K562 (cell line): ENCODE measurements around the gene PREX1. TPM values are rescaled to one million over a fixed set of nuclear protein-coding genes. Genes with fewer than 3 reads are reported as not detected.

Source experiments
- C11orf30 ChIP-seq: fragments of 450-650 bp; IDR thresholded peaks from 2 replicates; pipeline ENCODE4 v1.6.1; 2016; ENCODE audit warnings: low read depth, mild to moderate bottlenecking
- CBX8 ChIP-seq: fragments of 200-600 bp; sonication (generic); IDR thresholded peaks from 2 replicates; pipeline ENCODE4 v1.6.1; 2012; ENCODE audit warnings: borderline replicate concordance, mixed run types, low read depth, mild to moderate bottlenecking, moderate library complexity, mixed read lengths, low read length, control low read depth, inconsistent platforms; ENCODE audit not compliant: poor library complexity, severe bottlenecking; ENCODE audit errors: extremely low read depth
- CHD1 ChIP-seq: fragments of 200-600 bp; sonication (generic); IDR thresholded peaks from one replicate; pipeline ENCODE4 v1.6.1; 2012; ENCODE audit warnings: mild to moderate bottlenecking, moderate library complexity, low read length, inconsistent platforms
- CREB1 ChIP-seq, 2 experiments: sonication (generic) in 1 of 2; formaldehyde crosslinking in 1 of 2; IDR thresholded peaks; 2 replicates each; pipeline versions ENCODE4 v1.6.1 to v1.8.0; 2012 to 2022; ENCODE audit warnings: inconsistent platforms in 1 of 2, mild to moderate bottlenecking in 1 of 2, missing genetic modification reagents in 1 of 2, moderate library complexity in 1 of 2
- CREBBP ChIP-seq: IDR thresholded peaks from one replicate; pipeline ENCODE4 v1.6.1; 2012; ENCODE audit warnings: low read depth, mild to moderate bottlenecking, control low read depth, inconsistent platforms, low read length
- CXXC5 ChIP-seq: fragments of 250-450 bp; sonication (Bioruptor Pico); IDR thresholded peaks from 2 replicates; pipeline ENCODE4 v1.8.0; 2022; ENCODE audit warnings: inconsistent platforms, mild to moderate bottlenecking, moderate library complexity
- FOXA3 ChIP-seq, 2 experiments: fragments of 450-650 bp in 1 of 2; sonication (generic) in 1 of 2; formaldehyde crosslinking; IDR thresholded peaks in 1 of 2; conservative IDR thresholded peaks in 1 of 2; 2 replicates each; pipeline versions ENCODE4 v1.4.0 to v1.8.0; 2020 to 2022; ENCODE audit warnings: mild to moderate bottlenecking in 2 of 2, missing genetic modification reagents in 1 of 2
- KAT8 ChIP-seq: fragments of 450-650 bp; IDR thresholded peaks from 2 replicates; pipeline ENCODE4 v1.6.1; 2016; ENCODE audit warnings: low read depth, mild to moderate bottlenecking
- MAFK ChIP-seq: IDR thresholded peaks from 2 replicates; pipeline ENCODE4 v1.6.1; 2011; ENCODE audit warnings: low read length, improper control_type of control experiment
- MCM2 ChIP-seq: fragments of 450-650 bp; IDR thresholded peaks from 2 replicates; pipeline ENCODE4 v1.6.1; 2017; ENCODE audit warnings: low read depth, mild to moderate bottlenecking
- MYC ChIP-seq, 2 experiments: fragments of 250-450 bp in 1 of 2; sonication (Bioruptor Pico) in 1 of 2; IDR thresholded peaks; 2 replicates each; pipeline versions ENCODE4 v1.5.1 to v1.6.1; 2012 to 2021; ENCODE audit warnings: low read depth in 2 of 2, borderline replicate concordance in 1 of 2, improper control_type of control experiment in 1 of 2, low read length in 1 of 2, mild to moderate bottlenecking in 1 of 2, moderate library complexity in 1 of 2
- NR2C1 ChIP-seq, 2 experiments: fragments of 450-650 bp; IDR thresholded peaks; 2 replicates each; pipeline ENCODE4 v1.6.1; 2017; ENCODE audit warnings: mild to moderate bottlenecking in 2 of 2, antibody characterized with exemption in 1 of 2, inconsistent platforms in 1 of 2, missing compliant biosample characterization in 1 of 2, missing genetic modification characterization in 1 of 2
- PPARD ChIP-seq: fragments of 250-450 bp; sonication (Bioruptor Pico); IDR thresholded peaks from 2 replicates; pipeline ENCODE4 v1.8.0; 2022; ENCODE audit warnings: inconsistent platforms, mild to moderate bottlenecking, moderate library complexity
- RHOXF2B ChIP-seq: fragments of 250-450 bp; sonication (Bioruptor Pico); conservative IDR thresholded peaks from 2 replicates; pipeline ENCODE4 v1.5.1; 2021
- SMARCE1 ChIP-seq: fragments of 450-650 bp; IDR thresholded peaks from 2 replicates; pipeline ENCODE4 v1.7.1; 2016; ENCODE audit warnings: mild to moderate bottlenecking
- TEAD4 ChIP-seq, 2 experiments: sonication (generic) in 1 of 2; formaldehyde crosslinking in 1 of 2; IDR thresholded peaks; 2 replicates each; pipeline versions ENCODE4 v1.6.1 to v1.8.0; 2012 to 2022; ENCODE audit warnings: borderline replicate concordance in 1 of 2, inconsistent platforms in 1 of 2, low read length in 1 of 2, mild to moderate bottlenecking in 1 of 2, missing genetic modification reagents in 1 of 2
- TFAM ChIP-seq: fragments of 250-450 bp; sonication (Bioruptor Pico); conservative IDR thresholded peaks from 2 replicates; pipeline ENCODE4 v1.5.0; 2021; ENCODE audit warnings: mild to moderate bottlenecking, moderate library complexity
- ZNF175 ChIP-seq: fragments of 200-800 bp; sonication (Bioruptor generic); IDR thresholded peaks from 2 replicates; pipeline ENCODE4 v1.6.1; 2016; ENCODE audit warnings: low read depth, mild to moderate bottlenecking, missing genetic modification characterization, missing compliant biosample characterization
- ZNF316 ChIP-seq: fragments of 450-650 bp; IDR thresholded peaks from 2 replicates; pipeline ENCODE4 v1.6.1; 2016
- ZNF408 ChIP-seq: fragments of 250-450 bp; sonication (Bioruptor Pico); IDR thresholded peaks from 2 replicates; pipeline ENCODE4 v1.4.0; 2020; ENCODE audit warnings: low read depth, mild to moderate bottlenecking, moderate library complexity
- ZNF717 ChIP-seq: fragments of 250-450 bp; sonication (Bioruptor Pico); IDR thresholded peaks from 2 replicates; pipeline ENCODE4 v1.5.0; 2021
- polyA plus RNA-seq, 8 experiments: library from polyadenylated mRNA; depleted of rRNA in 4 of 8; stranded (reverse) in 5 of 8; unstranded in 3 of 8; fragments of >200 nt; fragmentation: Nextera tagmentation in 2 of 8; fragmentation: Illumina TruSeq in 1 of 8; extraction: Ambion mirVana in 2 of 8; extraction: Trizol in 1 of 8; gene quantifications; 2 replicates each; pipeline versions ENCODE4 v1.2.1 to v1.2.3, GENCODE V29; 2011 to 2014; ENCODE audit warnings: inconsistent platforms in 1 of 8, missing spikeins in 1 of 8
- total RNA-seq, 7 experiments: library from RNA; depleted of rRNA in 6 of 7; stranded (reverse); fragments of >200 nt in 6 of 7; fragmentation: Illumina TruSeq in 2 of 7; extraction: Trizol in 2 of 7; gene quantifications; 2 replicates each; pipeline versions ENCODE4 v1.2.1 to v1.2.3, GENCODE V29; 2011 to 2021; ENCODE audit warnings: low replicate concordance in 1 of 7
- TF ChIP-seq, protein P1 (sequence below): fragments of 450-650 bp; IDR thresholded peaks from one replicate; pipeline ENCODE4 v1.6.1; 2018; ENCODE audit warnings: mild to moderate bottlenecking, moderate library complexity; ENCODE audit not compliant: partially characterized antibody
- TF ChIP-seq, protein P2 (sequence below), 2 experiments: IDR thresholded peaks; 2 replicates each; pipeline ENCODE4 v1.6.1; 2011; ENCODE audit warnings: borderline replicate concordance in 1 of 2, control low read depth in 1 of 2, low read depth in 1 of 2, low read length in 1 of 2, mild to moderate bottlenecking in 1 of 2, mixed read lengths in 1 of 2, moderate library complexity in 1 of 2; ENCODE audit not compliant: insufficient read depth in 1 of 2, insufficient read length in 1 of 2, poor library complexity in 1 of 2, severe bottlenecking in 1 of 2; ENCODE audit errors: extremely low read depth in 1 of 2
- TF ChIP-seq, protein P3 (sequence below): sonication (generic); formaldehyde crosslinking; IDR thresholded peaks from 2 replicates; pipeline ENCODE4 v1.8.0; 2022; ENCODE audit warnings: missing genetic modification reagents, mild to moderate bottlenecking, borderline replicate concordance

PREX1 gene
- total and polyA plus RNA-seq, 9 of the 15 experiments (the other 6 are each of a cell fraction or from before 2014, with no cell fraction given), result 0.37 to 10.4 (median 4.8) TPM

DNA sequence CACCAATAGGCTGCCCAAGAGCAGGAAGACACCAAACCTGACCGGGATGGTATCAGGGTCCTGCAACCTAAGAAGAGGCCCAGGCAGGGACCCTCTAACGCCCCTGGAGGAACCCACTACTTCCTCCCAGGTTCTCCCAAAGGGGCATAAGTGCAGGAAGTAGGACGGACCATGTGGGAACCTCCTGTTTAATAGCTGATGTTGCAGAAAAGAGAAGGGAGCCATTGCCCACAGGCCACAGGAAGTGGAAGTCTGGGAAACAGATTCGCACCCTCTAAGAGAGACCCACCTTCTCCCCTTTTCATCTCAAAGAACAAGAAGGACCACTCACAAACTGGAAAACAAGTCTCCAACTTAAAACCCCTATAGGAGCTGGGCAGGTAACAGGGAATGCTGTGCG is 18.1 kb downstream of the PREX1 start (continued):
- no peak for TF ChIP-seq CXXC5 (CRISPR knock-in tag)
- no peak for TF ChIP-seq NR2C1 (IDR thresholded peaks at IDR 0.05)
- TF ChIP-seq NR2C1 (tag; IDR thresholded peaks at IDR 0.05), result no peak
- TF ChIP-seq TFAM, result no peak
- TF ChIP-seq, protein P1, sequence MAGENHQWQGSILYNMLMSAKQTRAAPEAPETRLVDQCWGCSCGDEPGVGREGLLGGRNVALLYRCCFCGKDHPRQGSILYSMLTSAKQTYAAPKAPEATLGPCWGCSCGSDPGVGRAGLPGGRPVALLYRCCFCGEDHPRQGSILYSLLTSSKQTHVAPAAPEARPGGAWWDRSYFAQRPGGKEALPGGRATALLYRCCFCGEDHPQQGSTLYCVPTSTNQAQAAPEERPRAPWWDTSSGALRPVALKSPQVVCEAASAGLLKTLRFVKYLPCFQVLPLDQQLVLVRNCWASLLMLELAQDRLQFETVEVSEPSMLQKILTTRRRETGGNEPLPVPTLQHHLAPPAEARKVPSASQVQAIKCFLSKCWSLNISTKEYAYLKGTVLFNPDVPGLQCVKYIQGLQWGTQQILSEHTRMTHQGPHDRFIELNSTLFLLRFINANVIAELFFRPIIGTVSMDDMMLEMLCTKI, result no peak
- TF ChIP-seq ZNF717 (CRISPR knock-in tag), result no peak
- TF ChIP-seq FOXA3 (CRISPR knock-in tag; conservative IDR thresholded peaks at IDR 0.05 in 1 of 2, IDR thresholded peaks at IDR 0.05 in 1 of 2), result no peak
- TF ChIP-seq, protein P2, sequence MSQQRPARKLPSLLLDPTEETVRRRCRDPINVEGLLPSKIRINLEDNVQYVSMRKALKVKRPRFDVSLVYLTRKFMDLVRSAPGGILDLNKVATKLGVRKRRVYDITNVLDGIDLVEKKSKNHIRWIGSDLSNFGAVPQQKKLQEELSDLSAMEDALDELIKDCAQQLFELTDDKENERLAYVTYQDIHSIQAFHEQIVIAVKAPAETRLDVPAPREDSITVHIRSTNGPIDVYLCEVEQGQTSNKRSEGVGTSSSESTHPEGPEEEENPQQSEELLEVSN (IDR thresholded peaks at IDR 0.05; ENCODE audit: borderline replicate concordance in 1 of 2, extremely low read depth in 1 of 2, insufficient read depth in 1 of 2, insufficient read length in 1 of 2, low read depth in 1 of 2, low read length in 1 of 2, poor library complexity in 1 of 2, severe bottlenecking in 1 of 2), result no peak
- TF ChIP-seq MYC (IDR thresholded peaks at IDR 0.05; ENCODE audit: low read depth, low read length), result no peak
- TF ChIP-seq MYC (CRISPR knock-in tag; IDR thresholded peaks at IDR 0.05; ENCODE audit: borderline replicate concordance, low read depth), result no peak
- TF ChIP-seq CHD1, result no peak
- TF ChIP-seq PPARD, result no peak
- TF ChIP-seq ZNF408 (CRISPR knock-in tag), result no peak
- no peak for TF ChIP-seq KAT8
- TF ChIP-seq CREBBP, result no peak
- TF ChIP-seq CBX8, result no peak
- no peak for TF ChIP-seq RHOXF2B
- TF ChIP-seq ZNF175 (CRISPR knock-in tag), result no peak
- peak; percentile 59 for TF ChIP-seq C11orf30
- peak; percentile 62 for TF ChIP-seq ZNF316
- no peak for TF ChIP-seq CREB1 (IDR thresholded peaks at IDR 0.05)
- no peak for TF ChIP-seq CREB1 (CRISPR knock-in tag; IDR thresholded peaks at IDR 0.05)
- TF ChIP-seq, protein P3, sequence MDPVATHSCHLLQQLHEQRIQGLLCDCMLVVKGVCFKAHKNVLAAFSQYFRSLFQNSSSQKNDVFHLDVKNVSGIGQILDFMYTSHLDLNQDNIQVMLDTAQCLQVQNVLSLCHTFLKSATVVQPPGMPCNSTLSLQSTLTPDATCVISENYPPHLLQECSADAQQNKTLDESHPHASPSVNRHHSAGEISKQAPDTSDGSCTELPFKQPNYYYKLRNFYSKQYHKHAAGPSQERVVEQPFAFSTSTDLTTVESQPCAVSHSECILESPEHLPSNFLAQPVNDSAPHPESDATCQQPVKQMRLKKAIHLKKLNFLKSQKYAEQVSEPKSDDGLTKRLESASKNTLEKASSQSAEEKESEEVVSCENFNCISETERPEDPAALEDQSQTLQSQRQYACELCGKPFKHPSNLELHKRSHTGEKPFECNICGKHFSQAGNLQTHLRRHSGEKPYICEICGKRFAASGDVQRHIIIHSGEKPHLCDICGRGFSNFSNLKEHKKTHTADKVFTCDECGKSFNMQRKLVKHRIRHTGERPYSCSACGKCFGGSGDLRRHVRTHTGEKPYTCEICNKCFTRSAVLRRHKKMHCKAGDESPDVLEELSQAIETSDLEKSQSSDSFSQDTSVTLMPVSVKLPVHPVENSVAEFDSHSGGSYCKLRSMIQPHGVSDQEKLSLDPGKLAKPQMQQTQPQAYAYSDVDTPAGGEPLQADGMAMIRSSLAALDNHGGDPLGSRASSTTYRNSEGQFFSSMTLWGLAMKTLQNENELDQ (CRISPR knock-in tag), result no peak
- no peak for TF ChIP-seq SMARCE1
- no peak for TF ChIP-seq MCM2
- TF ChIP-seq TEAD4 (IDR thresholded peaks at IDR 0.05; ENCODE audit: low read length), result no peak
- TF ChIP-seq TEAD4 (CRISPR knock-in tag; IDR thresholded peaks at IDR 0.05; ENCODE audit: borderline replicate concordance), result no peak
- TF ChIP-seq MAFK, result peak; percentile 26; the same call in 1 of the 2 replicates
